ENCODE measurements around the gene TENT5C.

TENT5C gene

DNA sequence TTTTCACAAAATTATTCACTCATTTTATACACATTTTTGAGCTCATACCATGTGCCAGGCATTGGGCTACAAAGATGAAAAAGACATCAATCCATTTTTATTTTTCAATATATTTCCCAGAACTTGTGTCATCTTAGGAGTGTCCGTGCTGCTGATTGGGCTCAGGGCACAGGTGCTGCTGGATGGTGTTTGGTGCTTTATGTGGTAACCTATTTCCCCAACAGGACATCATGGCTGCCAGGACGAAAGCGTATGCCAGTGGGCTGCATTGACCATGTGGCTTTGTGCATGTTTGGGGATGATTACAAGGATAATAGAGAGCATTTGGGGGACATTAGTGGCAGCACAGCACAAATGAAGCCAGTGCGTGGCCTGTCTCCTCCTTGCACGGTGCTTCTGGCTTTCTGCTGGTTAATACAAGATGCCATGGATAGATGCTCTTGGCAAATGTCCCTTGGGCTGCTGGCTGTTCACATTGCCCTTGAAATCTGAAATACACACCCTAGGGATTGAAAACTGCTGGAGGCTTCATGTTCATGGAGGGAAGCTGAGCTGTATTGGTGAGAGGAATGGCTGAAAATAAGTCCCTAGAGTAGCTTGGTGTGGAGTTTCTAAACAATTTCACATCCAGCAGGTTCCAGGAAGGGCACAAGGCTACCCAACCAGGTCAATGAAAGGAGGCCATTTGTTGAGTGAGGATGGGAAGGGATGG, 52.3 kb downstream of the TENT5C start:
- DNase-seq (ENCODE audit: low read depth) = no peak

DNA sequence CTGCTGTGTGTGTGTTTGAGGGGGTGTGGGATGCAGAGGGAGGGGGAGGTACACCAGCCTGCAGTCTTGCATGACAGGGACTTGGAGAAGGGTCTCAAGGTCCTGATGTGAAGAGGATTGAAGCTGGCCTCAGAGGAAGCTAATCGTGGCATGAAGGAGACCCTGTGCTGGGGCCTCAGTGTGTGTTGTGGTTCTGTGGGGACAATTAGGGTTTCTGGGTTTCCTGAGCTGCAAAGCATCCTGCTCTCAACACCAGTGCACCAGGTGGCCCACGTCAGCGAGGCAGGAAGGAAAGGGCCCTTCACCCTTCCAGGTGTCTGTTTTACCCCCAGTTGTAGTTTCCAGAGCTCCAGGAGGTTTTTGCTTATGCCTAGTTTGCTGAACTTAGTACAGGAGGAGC, 52.8 kb downstream of the TENT5C start:
- DNase-seq (ENCODE audit: low read depth) = peak; percentile 22

DNA sequence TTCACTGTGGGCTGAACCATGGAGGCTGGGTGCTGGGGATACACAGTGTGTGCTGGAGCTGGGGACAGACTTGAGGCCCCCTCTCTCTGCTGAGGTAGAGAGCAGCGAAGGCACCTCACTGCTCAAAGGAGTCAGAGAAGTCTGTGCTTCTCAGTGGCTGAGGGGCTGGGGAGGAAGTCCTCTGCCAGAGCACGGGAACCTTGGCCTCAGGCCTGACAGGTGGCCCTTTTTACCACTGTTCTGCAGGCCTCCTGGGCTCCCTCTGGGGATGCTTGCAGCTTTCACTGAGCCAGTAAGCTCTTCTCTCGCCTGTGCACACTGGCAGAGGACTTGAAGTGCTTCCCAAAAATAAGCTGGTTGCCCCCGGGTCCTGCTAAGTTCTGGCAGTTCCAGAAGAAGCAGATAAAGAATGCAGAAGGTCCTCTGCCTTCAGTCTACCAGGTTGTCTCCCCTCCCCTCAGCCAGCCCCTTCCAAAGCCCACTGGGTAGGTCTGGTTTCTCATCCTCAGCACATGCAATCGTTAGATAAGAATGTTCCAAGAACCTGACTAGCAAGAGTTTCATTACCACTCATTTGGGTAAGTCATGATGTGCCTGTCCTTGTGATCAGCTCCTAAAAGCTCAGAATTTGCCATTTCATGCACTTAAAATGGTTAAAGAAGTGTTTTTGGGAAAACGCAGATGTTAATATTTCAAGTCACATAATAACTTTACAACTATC, 53.9 kb downstream of the TENT5C start:
- DNase-seq (ENCODE audit: low read depth) = no peak

DNA sequence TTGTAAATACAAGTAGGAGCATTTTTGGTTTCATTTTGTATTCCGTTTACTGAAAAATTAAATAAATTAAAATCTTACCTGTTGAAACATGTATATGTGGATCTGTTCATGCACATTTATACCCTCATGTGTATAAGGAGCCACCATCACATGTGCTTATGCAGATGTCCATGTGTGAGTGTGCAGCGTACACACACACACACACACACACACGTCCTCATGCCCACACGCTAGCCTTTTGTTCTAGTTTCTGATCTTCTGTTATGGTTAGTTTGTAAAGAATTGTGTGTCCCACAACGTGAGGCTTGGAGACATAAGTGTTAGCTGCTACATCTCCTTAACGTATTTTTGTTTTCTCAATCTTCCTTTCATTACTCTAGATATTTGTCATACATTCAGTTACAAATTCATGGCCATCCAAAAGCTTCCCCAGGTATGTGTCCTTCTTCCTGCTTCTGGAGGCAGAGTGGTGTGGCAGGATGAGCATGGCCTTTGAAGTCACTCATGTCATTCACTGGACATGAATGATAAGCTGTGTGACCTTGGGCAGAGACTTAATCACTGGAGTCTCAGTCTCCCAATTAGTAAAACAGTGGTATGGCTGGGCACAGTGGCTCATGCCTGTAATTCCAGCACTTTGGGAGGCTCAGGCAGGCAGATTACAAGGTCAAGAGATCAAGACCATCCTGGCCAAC, 54.6 kb downstream of the TENT5C start:
- no peak for DNase-seq (ENCODE audit: low read depth)

DNA sequence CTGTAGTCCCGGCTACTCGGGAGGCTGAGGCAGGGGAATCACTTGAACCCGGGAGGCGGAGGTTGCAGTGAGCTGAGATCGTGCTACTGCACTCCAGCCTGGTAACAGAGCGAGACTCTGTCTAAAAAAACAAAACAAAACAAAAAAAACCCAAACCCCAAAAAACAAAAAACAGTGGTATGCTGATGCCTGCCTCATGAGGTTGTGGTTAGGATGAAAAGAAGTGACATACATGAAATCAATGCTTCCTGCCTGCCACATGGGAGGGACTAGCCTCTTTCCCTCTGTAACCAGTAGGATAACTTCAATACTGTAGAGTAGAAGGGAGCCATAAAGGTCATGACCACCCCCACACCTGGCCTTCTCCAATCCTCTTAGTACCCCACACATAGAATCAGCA, 55.2 kb downstream of the TENT5C start:
- no peak for DNase-seq (ENCODE audit: low read depth)

DNA sequence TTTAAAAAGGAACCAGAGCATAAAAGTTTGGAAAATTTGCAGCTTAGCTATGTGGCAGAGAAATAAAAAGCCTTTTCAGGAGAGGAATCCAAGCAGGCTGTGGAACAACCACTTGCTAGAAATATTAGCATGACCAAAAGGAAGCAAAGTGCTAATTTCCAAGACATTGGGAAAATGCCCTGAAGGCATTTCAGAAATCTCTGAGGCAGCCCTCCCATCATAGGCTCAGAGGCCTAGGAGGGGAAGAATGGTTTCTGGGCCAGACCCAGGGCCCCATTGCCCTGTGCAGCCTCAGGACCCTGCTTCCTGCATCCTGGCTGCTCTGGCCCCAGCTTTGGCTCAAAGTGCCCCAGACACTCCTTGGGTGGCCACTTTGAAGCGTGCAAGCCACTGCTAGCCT, 56.8 kb downstream of the TENT5C start:
- DNase-seq (ENCODE audit: low read depth) = no peak

DNA sequence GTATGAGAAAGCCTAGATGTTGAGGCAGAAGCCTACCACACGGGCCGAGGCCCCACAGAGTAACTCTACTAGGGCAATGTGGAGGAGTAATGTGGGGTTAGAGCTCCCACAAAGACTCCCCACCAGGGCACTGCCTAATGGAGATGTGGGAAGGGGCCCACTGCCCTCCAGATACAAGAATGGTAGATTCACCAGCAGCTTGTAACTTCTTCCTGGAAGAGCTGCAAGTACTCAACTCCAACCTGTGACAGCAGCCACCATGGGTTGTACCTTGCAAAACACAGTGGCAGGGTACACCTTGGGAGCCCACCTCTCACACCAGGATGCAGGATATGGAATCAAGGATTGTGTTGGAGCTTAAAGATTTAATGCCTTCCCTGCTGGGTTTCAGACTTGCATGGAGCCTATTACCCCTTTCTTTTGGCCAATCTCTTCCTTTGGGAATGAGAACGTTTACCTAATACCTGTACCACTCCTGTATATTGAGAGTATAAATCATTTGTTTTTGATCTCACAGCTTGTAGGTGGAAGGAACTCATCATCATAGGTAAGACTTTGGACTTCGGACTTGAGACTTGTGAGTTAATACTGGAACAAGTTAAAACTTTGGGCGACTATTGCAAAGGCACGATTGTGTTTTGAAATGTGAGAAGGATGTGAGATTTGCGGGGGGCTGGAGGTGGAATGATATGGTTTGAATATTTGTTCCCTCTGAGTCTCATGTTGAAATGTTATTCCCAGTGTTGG, 57.5 kb downstream of the TENT5C start:
- DNase-seq (ENCODE audit: low read depth) = no peak

DNA sequence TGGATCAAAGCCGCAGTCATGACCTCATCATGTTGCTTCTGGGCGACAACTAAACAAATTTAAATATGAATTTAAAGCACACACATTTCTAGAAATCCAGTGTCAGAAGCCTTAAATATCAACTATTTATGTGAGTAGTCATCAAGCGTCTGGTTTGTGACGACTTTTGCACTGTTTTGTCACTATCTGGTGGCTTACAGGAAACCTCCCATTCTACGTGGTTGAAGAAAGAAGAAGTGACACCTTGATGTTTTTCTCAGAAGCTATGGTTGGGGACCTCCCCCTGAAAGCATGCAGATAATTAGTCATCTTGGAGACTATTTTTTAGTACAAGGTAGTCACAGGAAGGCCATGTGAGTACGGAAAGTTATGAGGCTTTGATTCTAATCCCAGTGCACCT, 58.5 kb downstream of the TENT5C start:
- peak; percentile 20 for DNase-seq (ENCODE audit: low read depth)

DNA sequence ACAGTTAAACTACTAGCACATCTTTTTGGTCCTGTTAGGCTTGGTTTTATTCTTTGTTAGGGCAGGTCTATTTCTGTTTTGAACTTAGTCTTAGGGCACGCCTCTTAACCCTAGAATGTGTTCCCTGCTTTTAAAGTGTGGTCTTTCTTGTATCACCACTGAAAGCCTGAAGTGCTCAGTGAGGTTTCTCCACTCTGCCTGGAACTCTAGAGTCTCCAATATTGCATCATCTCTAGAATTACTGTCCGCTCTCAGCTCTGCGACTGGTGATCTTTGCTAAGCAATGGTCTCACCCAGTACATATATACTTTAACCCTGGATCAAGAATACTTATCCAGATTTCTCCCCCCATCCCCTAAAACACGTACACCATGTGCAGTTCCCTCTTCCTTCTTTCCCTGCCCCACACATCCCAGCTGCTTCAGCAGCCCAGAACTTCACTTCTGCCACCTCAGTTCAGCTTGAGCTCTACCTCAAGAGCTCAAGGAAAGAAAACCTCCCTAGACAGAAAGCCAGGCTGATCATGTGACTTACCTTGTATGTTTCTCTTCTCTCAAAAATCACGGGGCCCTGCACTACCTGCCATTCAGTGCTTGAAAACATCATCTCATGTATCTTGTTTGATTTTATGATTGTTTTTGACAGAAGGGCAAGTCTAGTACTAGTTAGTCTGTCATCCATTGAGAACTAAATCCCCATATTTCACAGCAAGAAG, 59.9 kb downstream of the TENT5C start:
- no peak for DNase-seq (ENCODE audit: low read depth)

DNA sequence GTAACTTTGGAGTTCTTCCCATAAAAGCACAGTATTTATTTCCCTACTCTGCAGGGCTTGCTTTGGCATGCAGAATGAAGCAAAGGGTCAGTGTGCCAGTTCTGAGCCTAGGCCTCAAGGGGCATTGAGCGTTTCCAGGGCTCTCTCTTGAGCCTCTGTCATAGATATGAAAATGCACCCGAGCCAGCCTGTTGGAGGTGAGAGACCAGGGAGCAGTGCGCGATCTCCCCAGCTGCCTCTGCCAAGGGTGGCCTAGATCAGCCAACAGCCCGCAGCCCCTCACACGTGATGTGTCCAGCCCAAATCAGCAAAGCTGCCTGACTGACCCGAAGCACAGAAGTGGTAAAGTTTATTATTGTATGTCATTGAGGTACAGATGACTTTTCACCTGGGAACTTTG, 63.7 kb downstream of the TENT5C start:
- no peak for DNase-seq (ENCODE audit: low read depth)

DNA sequence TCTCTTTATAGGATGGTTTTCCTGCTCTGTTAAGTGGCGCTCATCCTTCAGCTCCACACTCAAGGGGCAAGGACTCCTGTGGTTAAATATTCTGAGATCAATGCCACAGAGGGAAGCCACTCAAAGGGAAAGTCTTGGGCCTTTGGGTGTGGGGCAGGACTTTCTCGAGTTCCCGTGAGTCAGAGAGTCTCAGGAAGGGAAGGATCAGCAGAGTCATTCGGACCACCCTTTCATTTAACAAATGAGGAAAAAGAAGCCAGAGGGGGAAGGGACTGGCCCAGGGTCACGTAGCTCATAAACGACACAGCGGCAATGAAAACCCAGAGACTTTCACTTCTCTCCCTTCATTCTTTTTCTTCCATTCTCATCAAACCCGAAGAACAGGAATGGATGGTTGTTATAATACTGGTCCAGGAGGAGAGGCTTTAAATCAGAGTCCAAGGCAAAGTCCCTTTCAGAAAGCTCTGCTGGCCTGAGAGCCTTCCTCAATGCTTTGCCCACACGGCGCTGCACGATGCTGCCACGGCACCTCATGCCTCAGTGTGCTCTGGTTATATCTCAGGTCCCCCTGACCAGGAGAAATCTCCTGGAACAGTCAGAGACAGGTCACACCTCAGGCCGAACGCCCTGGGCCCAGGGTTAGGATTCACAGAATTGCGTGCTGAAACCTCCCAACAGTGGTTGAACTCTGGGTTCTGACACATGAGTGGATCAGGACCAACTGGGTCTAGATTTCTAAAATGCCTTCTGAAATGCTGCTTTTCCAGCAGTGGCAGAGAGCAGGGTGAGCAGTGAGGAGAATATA, 65.3 kb downstream of the TENT5C start:
- no peak for DNase-seq (ENCODE audit: low read depth)

DNA sequence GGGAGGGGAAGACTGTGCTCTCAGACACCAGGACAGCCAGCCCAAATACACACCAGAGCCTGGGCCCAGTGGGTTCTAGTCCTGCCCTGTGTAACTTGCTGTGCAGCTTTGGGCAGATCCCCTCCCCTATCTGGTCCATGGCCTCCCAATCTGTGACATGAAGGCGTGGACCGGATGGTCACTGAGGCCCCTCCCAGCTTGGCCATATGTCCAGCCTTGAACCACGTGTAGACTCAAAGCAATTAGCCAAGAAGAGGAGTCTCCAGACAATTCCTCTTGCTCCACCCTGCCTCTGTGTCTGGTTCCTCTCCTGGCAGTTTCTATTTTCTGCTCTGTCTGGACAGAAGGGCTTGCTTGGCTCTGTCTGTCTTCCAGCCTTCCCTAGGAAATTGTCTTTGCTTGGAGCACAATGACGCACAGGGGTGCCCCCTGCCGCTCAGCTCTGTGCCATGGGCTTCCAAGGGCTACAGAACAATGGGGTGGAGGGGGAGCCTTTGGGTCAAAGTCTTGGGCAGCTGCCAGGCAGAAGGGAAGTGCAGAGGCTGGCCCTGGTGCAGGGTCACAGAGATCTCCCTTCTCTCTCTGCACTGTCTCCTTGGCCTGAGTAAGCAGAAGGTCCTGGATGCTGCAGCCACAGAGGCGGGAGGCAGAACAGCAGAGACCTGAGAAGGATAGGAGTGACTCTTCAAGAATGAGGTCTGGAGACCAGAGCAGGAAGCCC, 66.1 kb downstream of the TENT5C start:
- no peak for DNase-seq (ENCODE audit: low read depth)

DNA sequence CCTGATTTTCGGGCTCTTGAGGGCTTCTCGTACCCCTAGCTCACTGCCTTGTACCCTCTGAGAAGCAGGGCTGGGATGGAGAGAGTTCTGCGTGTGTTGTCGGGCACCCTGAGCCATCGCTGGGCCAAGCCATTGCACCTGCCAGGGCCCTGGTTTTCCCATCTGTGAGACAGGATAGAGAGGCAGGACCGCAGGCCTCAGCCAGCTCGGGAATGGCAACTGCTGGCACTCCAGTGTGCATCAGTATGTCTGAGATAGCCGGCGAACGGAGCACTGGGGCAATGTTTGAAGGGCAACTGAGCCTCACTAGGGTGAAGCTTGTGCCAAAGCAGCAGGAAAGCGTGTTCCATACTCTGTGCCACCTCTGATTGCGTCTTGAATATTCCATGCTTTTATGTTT, 66.9 kb downstream of the TENT5C start:
- no peak for DNase-seq (ENCODE audit: low read depth)

DNA sequence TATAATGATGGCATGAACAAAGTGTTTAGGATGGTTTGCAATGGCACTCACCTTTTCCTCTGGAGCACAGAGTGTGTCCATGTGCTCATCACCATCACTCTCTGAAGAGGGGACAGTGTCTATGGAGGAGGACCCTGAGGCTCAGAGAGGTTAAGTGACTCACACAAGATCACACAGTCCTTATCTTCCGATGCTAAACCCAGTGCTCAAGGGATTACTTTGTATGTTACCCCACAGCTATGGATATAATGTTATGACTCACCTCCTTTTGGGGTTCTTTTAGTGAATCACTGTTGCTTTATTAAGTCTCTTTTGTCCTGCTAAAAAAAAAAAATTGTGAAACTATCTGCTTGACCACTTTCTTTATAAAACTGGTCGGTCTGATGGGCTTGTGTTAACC, 67.6 kb downstream of the TENT5C start:
- no peak for DNase-seq (ENCODE audit: low read depth)

DNA sequence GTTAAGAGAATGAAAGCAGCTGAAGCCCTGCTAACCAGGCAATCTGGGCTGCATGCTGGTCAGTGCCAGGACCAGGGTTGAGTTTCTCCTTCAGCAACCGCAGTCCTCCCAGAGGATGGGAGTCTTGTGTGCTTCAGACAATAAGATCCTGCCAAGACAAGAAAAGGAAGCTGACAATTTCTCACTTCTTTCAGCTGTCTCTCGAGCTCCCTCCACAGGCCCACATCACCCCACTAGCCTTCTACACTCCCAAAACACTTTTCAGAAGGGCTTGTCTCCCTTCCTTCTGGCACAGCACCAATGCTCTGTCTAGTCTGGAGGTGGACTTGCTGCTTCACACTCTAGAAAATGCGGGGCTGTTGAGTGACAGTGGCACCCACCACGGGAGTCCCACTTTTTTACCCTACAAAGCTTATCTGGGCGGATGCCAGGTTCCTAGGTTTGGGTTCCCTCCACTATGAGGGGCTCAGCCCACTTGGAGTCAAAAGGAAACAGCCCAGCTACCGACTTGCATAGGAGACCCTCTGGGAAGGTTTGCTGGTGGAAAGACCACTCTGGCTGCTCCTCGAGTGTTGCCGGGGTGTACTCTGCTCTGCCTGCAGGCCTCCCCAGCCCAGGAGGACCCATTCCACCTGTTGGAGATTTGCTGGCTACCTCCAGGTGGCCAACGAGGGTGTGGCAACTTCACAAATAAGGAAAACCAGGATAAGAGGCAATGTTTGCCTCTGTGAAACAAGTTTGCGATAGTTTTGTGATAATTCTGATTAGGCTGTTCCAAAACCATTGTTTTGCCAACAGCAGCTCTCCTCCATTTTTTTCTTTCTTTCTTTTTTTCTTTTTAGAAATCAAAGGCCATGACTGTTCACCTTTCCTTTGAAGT, 68.9 kb downstream of the TENT5C start:
- DNase-seq (ENCODE audit: low read depth) = no peak

DNA sequence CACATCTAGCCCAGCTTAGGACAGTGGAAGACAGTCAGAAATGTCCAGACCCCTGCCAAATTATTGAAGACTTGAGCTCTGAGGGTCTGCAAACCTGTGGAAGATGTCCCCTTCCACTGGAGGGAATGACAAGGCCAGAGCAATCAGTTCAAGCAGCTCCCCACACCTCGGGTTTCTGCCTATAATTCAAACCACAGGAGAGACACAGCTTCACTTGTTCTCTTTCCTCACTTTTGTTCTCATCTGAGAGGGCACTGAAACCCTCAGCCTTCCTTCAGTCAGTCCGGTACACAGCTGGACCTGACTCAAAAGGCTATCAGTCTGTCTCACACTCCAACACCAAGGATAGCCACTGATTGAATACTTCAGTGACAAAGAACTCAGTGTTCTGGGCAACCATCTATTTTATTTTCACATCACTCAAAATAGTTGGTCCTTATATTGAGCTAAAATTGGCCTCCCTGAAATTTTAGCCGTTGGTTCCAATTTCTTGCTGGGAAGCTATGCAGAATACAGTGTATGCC, 70.1 kb downstream of the TENT5C start:
- no peak for DNase-seq (ENCODE audit: low read depth)

DNA sequence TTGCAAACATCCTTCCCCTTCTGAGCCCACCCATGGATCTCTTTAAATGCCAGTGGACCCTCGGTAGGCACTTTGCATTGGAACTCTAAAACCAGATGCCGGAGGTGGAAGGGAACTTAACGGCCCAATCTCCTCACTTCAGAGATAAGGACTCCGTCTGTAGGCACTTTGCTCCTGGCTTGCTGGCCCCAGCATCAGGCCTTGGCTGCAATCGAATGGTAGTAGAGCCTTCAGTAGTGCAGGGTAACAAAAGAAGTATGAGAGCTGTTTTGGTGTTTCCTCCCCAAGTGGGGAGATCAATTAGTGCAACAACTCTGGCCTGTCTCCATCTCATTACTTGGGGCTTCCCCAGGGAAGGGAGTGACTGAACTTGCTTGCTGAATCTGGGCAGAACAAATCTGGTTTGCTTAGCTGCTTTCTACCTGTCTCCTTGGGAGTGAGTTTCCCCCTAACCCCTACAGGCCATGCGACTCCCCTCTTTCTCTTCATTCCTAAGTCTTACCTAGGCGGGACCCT, 70.8 kb downstream of the TENT5C start:
- DNase-seq (ENCODE audit: low read depth) = no peak
